ENCODE measurements around the gene RHBDF1.

DNA sequence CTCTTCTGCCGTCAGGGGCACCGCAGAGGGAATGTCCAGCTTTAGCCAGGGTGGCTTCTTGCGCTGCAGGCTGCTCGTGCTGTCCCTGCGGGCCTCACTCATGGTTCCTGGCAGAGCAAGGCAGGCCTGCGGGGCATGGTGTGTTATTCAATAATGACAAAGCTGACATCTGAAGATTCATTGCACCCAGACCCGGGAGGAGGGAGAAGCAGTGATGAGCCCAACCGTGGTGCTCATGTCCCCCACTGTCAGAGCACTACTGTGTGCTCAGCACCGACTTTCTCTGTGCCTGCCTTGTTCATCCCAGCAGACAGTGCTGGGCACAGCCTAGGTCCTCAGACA lies 7.5 kb downstream of the RHBDF1 start:
- TF ChIP-seq, protein P1, sequence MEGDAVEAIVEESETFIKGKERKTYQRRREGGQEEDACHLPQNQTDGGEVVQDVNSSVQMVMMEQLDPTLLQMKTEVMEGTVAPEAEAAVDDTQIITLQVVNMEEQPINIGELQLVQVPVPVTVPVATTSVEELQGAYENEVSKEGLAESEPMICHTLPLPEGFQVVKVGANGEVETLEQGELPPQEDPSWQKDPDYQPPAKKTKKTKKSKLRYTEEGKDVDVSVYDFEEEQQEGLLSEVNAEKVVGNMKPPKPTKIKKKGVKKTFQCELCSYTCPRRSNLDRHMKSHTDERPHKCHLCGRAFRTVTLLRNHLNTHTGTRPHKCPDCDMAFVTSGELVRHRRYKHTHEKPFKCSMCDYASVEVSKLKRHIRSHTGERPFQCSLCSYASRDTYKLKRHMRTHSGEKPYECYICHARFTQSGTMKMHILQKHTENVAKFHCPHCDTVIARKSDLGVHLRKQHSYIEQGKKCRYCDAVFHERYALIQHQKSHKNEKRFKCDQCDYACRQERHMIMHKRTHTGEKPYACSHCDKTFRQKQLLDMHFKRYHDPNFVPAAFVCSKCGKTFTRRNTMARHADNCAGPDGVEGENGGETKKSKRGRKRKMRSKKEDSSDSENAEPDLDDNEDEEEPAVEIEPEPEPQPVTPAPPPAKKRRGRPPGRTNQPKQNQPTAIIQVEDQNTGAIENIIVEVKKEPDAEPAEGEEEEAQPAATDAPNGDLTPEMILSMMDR (IDR thresholded peaks at IDR 0.05), result no peak
- TF ChIP-seq POLR2A (IDR thresholded peaks at IDR 0.05), result no peak

Data from Peyer's patch (tissue), 4 donors.